B cell (primary cell): ENCODE measurements around the gene EVPL. TPM values are rescaled to one million over a fixed set of nuclear protein-coding genes. Genes with fewer than 3 reads are reported as not detected.
"Not testable (repeated sequence)": the region's sequence is repeated elsewhere in the genome, so short reads cannot be mapped to it uniquely, and the experiment has no call there.

ENCODE experiments used
- ATAC-seq: fragments of 200-7000 bp; cut with Tn5 transposase; one replicate; pipeline ENCODE4 v1.10.0; 2021; ENCODE audit warnings: low read depth, mild to moderate bottlenecking, moderate number of reproducible peaks, moderate library complexity
- CTCF ChIA-PET: fragments of 350-600 bp; sonication (Branson Sonifier 250); formaldehyde crosslinking; loops from one replicate; lab custom pipeline; 2021; ENCODE audit warnings: antibody characterized with exemption, inconsistent platforms; lab: Charles Lee
- POLR2A ChIA-PET: fragments of 350-600 bp; sonication (Branson Sonifier 250); formaldehyde crosslinking; loops from one replicate; lab custom pipeline; 2021; ENCODE audit warnings: antibody characterized with exemption; lab: Charles Lee
- DNase-seq: peaks from one replicate; pipeline ENCODE4 v3.0.0; 2013
- H2AFZ ChIP-seq: 2 replicates; pipeline ENCODE4 v1.6.1; 2012; ENCODE audit warnings: mild to moderate bottlenecking, low read depth, low read length; ENCODE audit not compliant: insufficient read depth, poor library complexity, severe bottlenecking
- H3K27ac ChIP-seq, 2 donors: 1 replicate in 1 of 2; 2 replicates in 1 of 2; pipeline ENCODE4 v1.5.1; 2012 to 2013; ENCODE audit warnings: low read length in 2 of 2, mild to moderate bottlenecking in 2 of 2, moderate library complexity in 1 of 2
- H3K27me3 ChIP-seq, 4 experiments: fragments of 200-600 bp in 1 of 4; sonication (generic) in 1 of 4; replicated peaks in 1 of 4; 1 replicate in 2 of 4; 2 replicates in 2 of 4; pipeline versions ENCODE4 v1.6.1 to v1.7.0; 2013 to 2016; ENCODE audit warnings: low read length in 3 of 4, mild to moderate bottlenecking in 2 of 4, mixed read lengths in 1 of 4, moderate library complexity in 1 of 4; ENCODE audit not compliant: insufficient read depth in 4 of 4, control insufficient read depth in 3 of 4; ENCODE audit errors: control extremely low read depth in 1 of 4
- H3K36me3 ChIP-seq, 2 experiments: replicated peaks in 1 of 2; 1 replicate in 1 of 2; 2 replicates in 1 of 2; pipeline versions ENCODE4 v1.6.1 to v1.7.1; 2013; ENCODE audit warnings: low read length in 1 of 2; ENCODE audit not compliant: insufficient read depth in 2 of 2, control insufficient read depth in 1 of 2; ENCODE audit errors: control extremely low read depth in 1 of 2, extremely low read depth in 1 of 2
- H3K4me1 ChIP-seq, 2 donors: fragments of 200-600 bp in 1 of 2; sonication (generic) in 1 of 2; 1 replicate in 1 of 2; 2 replicates in 1 of 2; pipeline versions ENCODE4 v1.5.1 to v1.6.1; 2013 to 2017; ENCODE audit warnings: low read length in 2 of 2; ENCODE audit not compliant: control insufficient read depth in 2 of 2, insufficient read depth in 2 of 2
- H3K4me2 ChIP-seq: replicated peaks from 2 replicates; pipeline ENCODE3; 2012; ENCODE audit warnings: mild to moderate bottlenecking, low read depth, low read length; ENCODE audit not compliant: poor library complexity, severe bottlenecking
- H3K4me3 ChIP-seq, 5 experiments: fragments of 200-600 bp in 1 of 5; sonication (generic) in 1 of 5; 1 replicate in 3 of 5; 2 replicates in 2 of 5; pipeline versions ENCODE4 v1.5.1 to v1.7.0; 2011 to 2016; ENCODE audit warnings: low read length in 4 of 5, mild to moderate bottlenecking in 4 of 5, low read depth in 2 of 5, control low read depth in 1 of 5, moderate library complexity in 1 of 5; ENCODE audit not compliant: insufficient read depth in 1 of 5; ENCODE audit errors: control extremely low read depth in 1 of 5, extremely low read depth in 1 of 5
- H3K79me2 ChIP-seq: fragments of 200-600 bp; sonication (generic); one replicate; pipeline ENCODE4 v1.6.0; 2016; ENCODE audit warnings: low read length; ENCODE audit not compliant: control insufficient read depth, insufficient read depth
- H3K9ac ChIP-seq: fragments of 200-600 bp; sonication (generic); 2 replicates; pipeline ENCODE4 v1.6.1; 2017; ENCODE audit warnings: mild to moderate bottlenecking, low read length, moderate library complexity
- H3K9me3 ChIP-seq, 3 donors: one replicate each; pipeline versions ENCODE4 v1.6.1 to v1.7.1; 2013; ENCODE audit warnings: low read length in 2 of 3; ENCODE audit not compliant: control insufficient read depth in 2 of 3, insufficient read depth in 1 of 3; ENCODE audit errors: control extremely low read depth in 1 of 3
- H4K20me1 ChIP-seq: 2 replicates; pipeline ENCODE4 v1.6.0; 2012; ENCODE audit warnings: mild to moderate bottlenecking, low read length; ENCODE audit not compliant: insufficient read depth, control insufficient read depth, poor library complexity, severe bottlenecking
- H3K27ac Mint-ChIP-seq: one replicate; pipeline ENCODE4 v1.8.0; 2021; ENCODE audit warnings: mixed read lengths
- H3K27me3 Mint-ChIP-seq: one replicate; pipeline ENCODE4 v1.8.0; 2021; ENCODE audit warnings: mixed read lengths
- H3K4me1 Mint-ChIP-seq: one replicate; pipeline ENCODE4 v1.8.0; 2021; ENCODE audit warnings: mixed read lengths
- H3K4me3 Mint-ChIP-seq: one replicate; pipeline ENCODE4 v1.8.0; 2021; ENCODE audit warnings: mixed read lengths
- H3K9me3 Mint-ChIP-seq: one replicate; pipeline ENCODE4 v1.8.0; 2022; ENCODE audit warnings: mixed read lengths; ENCODE audit not compliant: insufficient read depth
- EZH2 ChIP-seq: IDR thresholded peaks from 2 replicates; pipeline ENCODE4 v1.6.1; 2012; ENCODE audit warnings: borderline replicate concordance, low read depth, mild to moderate bottlenecking, moderate library complexity, low read length; ENCODE audit not compliant: insufficient read depth, poor library complexity, severe bottlenecking
- WGBS: methylation state at CpG from one replicate; pipeline ENCODE4 v1.1.5; 2013; ENCODE audit warnings: missing lambda C conversion rate; ENCODE audit not compliant: insufficient coverage; 5-methylcytosine and 5-hydroxymethylcytosine counted together
- intact Hi-C: fragments of 100-400 bp; cut with micrococcal nuclease; formaldehyde crosslinking; loops from one replicate; pipeline ENCODE4 v1.10.0; 2022
- polyA plus RNA-seq: library from polyadenylated mRNA; depleted of rRNA; stranded (reverse); fragments of >200 nt; gene quantifications from 2 replicates; pipeline ENCODE4 v1.2.3, GENCODE V29; 2012
- total RNA-seq, 2 donors: library from RNA; stranded (reverse); fragments of 120-200 nt in 1 of 2; gene quantifications; 1 replicate in 1 of 2; 2 replicates in 1 of 2; pipeline versions ENCODE4 v1.2.3 to v1.2.4, GENCODE V29; 2013 to 2022
- TF ChIP-seq, protein P1 (sequence below): fragments of 200-600 bp; IDR thresholded peaks from one replicate; pipeline ENCODE4 v1.8.0; 2022; ENCODE audit warnings: antibody characterized with exemption, mild to moderate bottlenecking

EVPL gene
- total and polyA plus RNA-seq, 2 donors (not counting 1 experiment from before 2014, with no cell fraction given) = not detected

DNA sequence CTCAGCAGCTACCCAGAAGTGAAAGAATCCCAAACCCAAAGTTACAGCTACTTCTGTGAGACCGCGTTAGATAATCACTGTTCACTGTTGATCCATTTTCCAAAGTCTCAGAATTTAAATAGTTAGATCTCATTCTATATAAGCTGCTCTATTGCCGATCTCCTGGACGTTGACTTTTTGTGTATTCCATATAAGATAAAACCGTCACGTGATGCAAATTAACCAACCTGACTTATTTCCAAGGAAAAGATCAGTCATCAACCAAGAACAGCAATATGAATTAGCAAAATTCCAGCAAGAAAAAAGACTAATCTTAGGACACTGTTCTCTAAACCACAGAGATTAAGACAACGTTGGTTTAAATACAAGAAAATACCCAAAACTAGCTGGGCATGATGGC, 56.5 kb downstream of the EVPL start:
- Histone ChIP-seq H3K27me3 (no peaks in the 10 kb centered on the region), H2AFZ (no peak overlapping the region), H3K4me1 (peaks cover 4 to 7% of the 10 kb centered on the region in 2 donors), H3K4me3 (no peak overlapping the region), H4K20me1 (no peaks in the 10 kb centered on the region), H3K4me2 (no peak overlapping the region), H3K36me3 (peaks cover 0 to 7% of the 10 kb centered on the region in 2 experiments), H3K9me3 (no peaks in the 10 kb centered on the region), H3K27ac (no peak overlapping the region), H3K9ac (no peak overlapping the region), H3K79me2 (peaks cover 14% of the 10 kb centered on the region)
- ATAC-seq (no peak), DNase-seq (no peak)
- POLR2A ChIA-PET = interaction anchor here (0.6 kb wide), 1 partner anchor 1471 kb away, joined by 5 read pairs; no protein-coding TSS in a partner anchor
- no peak for TF ChIP-seq EZH2
- TF ChIP-seq, protein P1, sequence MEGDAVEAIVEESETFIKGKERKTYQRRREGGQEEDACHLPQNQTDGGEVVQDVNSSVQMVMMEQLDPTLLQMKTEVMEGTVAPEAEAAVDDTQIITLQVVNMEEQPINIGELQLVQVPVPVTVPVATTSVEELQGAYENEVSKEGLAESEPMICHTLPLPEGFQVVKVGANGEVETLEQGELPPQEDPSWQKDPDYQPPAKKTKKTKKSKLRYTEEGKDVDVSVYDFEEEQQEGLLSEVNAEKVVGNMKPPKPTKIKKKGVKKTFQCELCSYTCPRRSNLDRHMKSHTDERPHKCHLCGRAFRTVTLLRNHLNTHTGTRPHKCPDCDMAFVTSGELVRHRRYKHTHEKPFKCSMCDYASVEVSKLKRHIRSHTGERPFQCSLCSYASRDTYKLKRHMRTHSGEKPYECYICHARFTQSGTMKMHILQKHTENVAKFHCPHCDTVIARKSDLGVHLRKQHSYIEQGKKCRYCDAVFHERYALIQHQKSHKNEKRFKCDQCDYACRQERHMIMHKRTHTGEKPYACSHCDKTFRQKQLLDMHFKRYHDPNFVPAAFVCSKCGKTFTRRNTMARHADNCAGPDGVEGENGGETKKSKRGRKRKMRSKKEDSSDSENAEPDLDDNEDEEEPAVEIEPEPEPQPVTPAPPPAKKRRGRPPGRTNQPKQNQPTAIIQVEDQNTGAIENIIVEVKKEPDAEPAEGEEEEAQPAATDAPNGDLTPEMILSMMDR = no peak
- H3K9me3 Mint-ChIP-seq = no peaks in the 10 kb centered on the region
- no peaks in the 10 kb centered on the region for H3K27me3 Mint-ChIP-seq
- intact Hi-C loops = no loop called here
- H3K4me3 Mint-ChIP-seq = no peak overlapping the region
- WGBS = 100% methylated on average over 5 of the region's 7 CpGs
- no peak overlapping the region for H3K27ac Mint-ChIP-seq
- CTCF ChIA-PET = interaction anchor here (0.6 to 1.3 kb wide), 2 partner anchors 9 to 46 kb away, joined by 3 read pairs; no protein-coding TSS in a partner anchor
- peaks cover 17% of the 10 kb centered on the region for H3K4me1 Mint-ChIP-seq

DNA sequence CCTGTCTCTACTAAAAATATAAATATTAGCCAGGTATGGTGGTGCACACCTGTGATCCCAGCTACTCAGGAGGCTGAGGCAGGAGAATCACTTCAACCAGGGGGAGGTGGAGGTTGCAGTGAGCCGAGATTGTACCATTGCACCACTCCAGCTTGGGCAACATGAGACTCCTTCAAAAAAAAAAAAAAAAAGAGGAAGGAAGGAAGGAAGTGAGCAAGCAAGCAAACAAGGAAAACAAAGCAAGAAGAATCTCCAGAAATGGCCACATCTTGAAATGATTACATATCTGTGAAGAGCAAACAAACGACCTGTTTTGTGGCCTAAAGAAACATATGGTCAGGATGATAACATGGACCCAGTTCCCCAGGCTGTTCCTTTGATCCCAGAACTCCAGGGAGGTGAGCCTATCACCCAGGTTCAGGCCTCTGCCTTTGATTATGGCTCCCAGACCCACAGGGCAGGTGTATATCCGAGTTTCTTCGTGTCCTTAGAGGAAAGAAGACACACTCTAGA, 57.0 kb downstream of the EVPL start:
- no peak overlapping the region for H2AFZ ChIP-seq
- no peak overlapping the region for H3K4me3 ChIP-seq
- H3K79me2 ChIP-seq = peaks cover 12% of the 10 kb centered on the region
- no peak overlapping the region for H3K4me2 ChIP-seq
- DNase-seq (no peak), ATAC-seq (no peak)
- 46% methylated on average over 1 of the region's 4 CpGs for WGBS
- no peak overlapping the region for H3K27ac Mint-ChIP-seq
- ChIA-PET POLR2A (interaction anchor here (0.6 kb wide), 1 partner anchor 1472 kb away, joined by 5 read pairs; no protein-coding TSS in a partner anchor), CTCF (no interaction called here)
- H3K27ac ChIP-seq = no peak overlapping the region
- H3K9me3 ChIP-seq = no peaks in the 10 kb centered on the region
- no peak overlapping the region for H3K9ac ChIP-seq
- no peaks in the 10 kb centered on the region for H3K27me3 ChIP-seq
- no peaks in the 10 kb centered on the region for H3K27me3 Mint-ChIP-seq
- H3K4me3 Mint-ChIP-seq = no peak overlapping the region
- intact Hi-C loops = no loop called here
- no peaks in the 10 kb centered on the region for H3K9me3 Mint-ChIP-seq
- peaks cover 4 to 7% of the 10 kb centered on the region in 2 donors for H3K4me1 ChIP-seq
- H3K4me1 Mint-ChIP-seq = peaks cover 16% of the 10 kb centered on the region
- peaks cover 0 to 7% of the 10 kb centered on the region in 2 experiments for H3K36me3 ChIP-seq
- TF ChIP-seq, protein P1 = no peak
- no peaks in the 10 kb centered on the region for H4K20me1 ChIP-seq

DNA sequence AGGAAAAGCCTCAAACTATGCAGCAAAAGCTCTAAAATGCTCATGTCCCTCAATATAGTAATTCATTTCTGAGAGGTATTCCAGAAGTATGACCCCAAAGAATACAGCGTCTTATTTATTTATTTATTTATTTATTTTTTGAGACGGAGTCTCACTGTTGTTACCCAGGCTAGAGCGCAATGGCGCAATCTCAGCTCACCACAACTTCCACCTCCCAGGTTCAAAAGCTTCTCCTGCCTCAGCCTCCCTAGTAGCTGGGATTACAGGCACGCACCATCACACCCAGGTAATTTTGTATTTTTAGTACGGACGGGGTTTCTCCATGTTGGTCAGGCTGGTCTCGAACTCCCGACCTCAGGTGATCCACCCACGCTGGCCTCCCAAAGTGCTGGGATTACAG, 58.1 kb downstream of the EVPL start:
- peaks cover 19% of the 10 kb centered on the region for H3K79me2 ChIP-seq
- H3K9ac ChIP-seq, H3K27ac Mint-ChIP-seq, H3K27me3 ChIP-seq, H3K4me3 Mint-ChIP-seq, H3K9me3 ChIP-seq, H3K27me3 Mint-ChIP-seq, H3K4me1 ChIP-seq, intact Hi-C loops, H3K36me3 ChIP-seq, DNase-seq, H3K27ac ChIP-seq, H3K4me2 ChIP-seq, CTCF ChIA-PET, ATAC-seq, H4K20me1 ChIP-seq, H3K9me3 Mint-ChIP-seq, H3K4me3 ChIP-seq, H2AFZ ChIP-seq: not testable (repeated sequence)
- WGBS = 100% methylated on average over 3 of the region's 10 CpGs
- POLR2A ChIA-PET = interaction anchor here (0.7 kb wide), 1 partner anchor 442 kb away, joined by 4 read pairs; no protein-coding TSS in a partner anchor
- H3K4me1 Mint-ChIP-seq = peaks cover 15% of the 10 kb centered on the region
